Measurements from ENCODE around the gene KANSL2.
"Not testable (repeated sequence)": the region's sequence is repeated elsewhere in the genome, so short reads cannot be mapped to it uniquely, and the experiment has no call there.

The KANSL2 gene

DNA sequence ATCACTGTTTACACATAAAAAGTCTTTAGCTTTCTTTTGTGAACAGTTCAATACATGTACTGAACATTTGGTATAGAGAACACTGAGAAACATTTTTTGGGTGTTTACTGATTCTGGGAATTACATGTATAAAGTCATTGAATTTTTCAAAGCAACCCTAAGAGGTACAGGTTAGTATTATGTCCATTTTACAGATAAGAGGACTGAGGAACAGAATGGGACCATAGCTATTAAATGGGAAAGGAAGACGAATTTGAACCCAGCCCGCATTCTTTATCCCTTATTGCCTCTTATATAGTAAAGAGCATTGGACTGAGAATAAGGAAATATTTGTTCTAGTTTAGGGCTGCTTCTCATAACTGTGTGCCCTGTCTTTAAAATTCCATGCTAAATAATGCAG is 889 bp upstream of the KANSL2 start:
- H3K27me3 ChIP-seq (ENCODE audit: low read depth, low read length): no peaks in the 10 kb centered on the region
- no peaks in the 10 kb centered on the region for H3K9me3 ChIP-seq (ENCODE audit: control insufficient read depth in 1 of 2, low read length in 2 of 2)
- H3K4me1 ChIP-seq (ENCODE audit: control insufficient read depth in 1 of 2, insufficient read depth in 2 of 2, low read length in 2 of 2): peaks cover 18 to 33% of the 10 kb centered on the region in 2 donors
- H3K27ac ChIP-seq (ENCODE audit: low read length): no peak overlapping the region
- H3K36me3 ChIP-seq (ENCODE audit: control insufficient read depth in 1 of 2, insufficient read depth in 2 of 2, low read length in 2 of 2): peaks cover 4 to 9% of the 10 kb centered on the region in 2 donors
- H3K4me3 ChIP-seq (ENCODE audit: low read depth in 1 of 2, low read length in 2 of 2): peak overlapping the region; percentile 98 to 100

DNA sequence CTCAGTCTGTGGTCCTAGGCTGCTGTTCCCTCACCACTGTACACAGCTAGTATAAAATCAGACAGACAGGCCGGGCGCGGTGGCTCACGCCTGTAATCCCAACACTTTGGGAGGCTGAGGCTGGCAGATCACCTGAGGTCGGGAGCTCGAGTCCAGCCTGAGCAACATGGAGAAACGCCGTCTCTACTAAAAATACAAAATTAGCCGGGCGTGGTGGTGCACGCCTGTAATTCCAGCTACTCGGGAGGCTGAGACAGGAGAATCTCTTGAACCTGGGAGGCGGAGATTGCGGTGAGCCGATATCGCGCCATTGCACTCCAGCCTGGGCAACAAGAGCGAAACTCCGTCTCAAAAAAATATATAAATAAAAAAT is 481 bp upstream of the KANSL2 start:
- peaks cover 18 to 37% of the 10 kb centered on the region in 2 donors for H3K4me1 ChIP-seq (ENCODE audit: control insufficient read depth in 1 of 2, insufficient read depth in 2 of 2, low read length in 2 of 2)
- H3K27ac ChIP-seq (ENCODE audit: low read length); H3K9me3 ChIP-seq (ENCODE audit: control insufficient read depth in 1 of 2, low read length in 2 of 2); H3K36me3 ChIP-seq (ENCODE audit: control insufficient read depth in 1 of 2, insufficient read depth in 2 of 2, low read length in 2 of 2); H3K27me3 ChIP-seq (ENCODE audit: low read depth, low read length): not testable (repeated sequence)
- peak overlapping the region; percentile 98 to 100 for H3K4me3 ChIP-seq (ENCODE audit: low read depth in 1 of 2, low read length in 2 of 2)

DNA sequence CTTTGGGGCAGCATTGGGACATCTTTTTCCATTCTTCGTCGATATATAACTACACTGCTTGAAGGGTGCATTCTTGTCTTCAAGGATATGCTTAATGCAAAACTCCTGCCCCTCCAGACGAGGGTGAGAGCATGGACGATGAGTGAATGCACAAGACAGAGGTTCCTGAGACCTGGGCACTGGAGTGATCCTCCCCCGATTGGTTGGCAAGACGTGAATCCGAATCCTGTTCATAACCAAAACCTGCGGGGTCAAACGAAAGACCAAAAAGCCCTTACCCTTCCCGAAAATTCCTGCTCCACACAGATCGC is 684 bp downstream of the KANSL2 start:
- H3K27ac ChIP-seq (ENCODE audit: low read length): peak overlapping the region; percentile 96
- H3K4me3 ChIP-seq (ENCODE audit: low read depth in 1 of 2, low read length in 2 of 2): peak overlapping the region; percentile 98 to 100
- peaks cover 5 to 10% of the 10 kb centered on the region in 2 donors for H3K36me3 ChIP-seq (ENCODE audit: control insufficient read depth in 1 of 2, insufficient read depth in 2 of 2, low read length in 2 of 2)
- H3K9me3 ChIP-seq (ENCODE audit: control insufficient read depth in 1 of 2, low read length in 2 of 2): no peaks in the 10 kb centered on the region
- no peaks in the 10 kb centered on the region for H3K27me3 ChIP-seq (ENCODE audit: low read depth, low read length)
- H3K4me1 ChIP-seq (ENCODE audit: control insufficient read depth in 1 of 2, insufficient read depth in 2 of 2, low read length in 2 of 2): peaks cover 18 to 44% of the 10 kb centered on the region in 2 donors

DNA sequence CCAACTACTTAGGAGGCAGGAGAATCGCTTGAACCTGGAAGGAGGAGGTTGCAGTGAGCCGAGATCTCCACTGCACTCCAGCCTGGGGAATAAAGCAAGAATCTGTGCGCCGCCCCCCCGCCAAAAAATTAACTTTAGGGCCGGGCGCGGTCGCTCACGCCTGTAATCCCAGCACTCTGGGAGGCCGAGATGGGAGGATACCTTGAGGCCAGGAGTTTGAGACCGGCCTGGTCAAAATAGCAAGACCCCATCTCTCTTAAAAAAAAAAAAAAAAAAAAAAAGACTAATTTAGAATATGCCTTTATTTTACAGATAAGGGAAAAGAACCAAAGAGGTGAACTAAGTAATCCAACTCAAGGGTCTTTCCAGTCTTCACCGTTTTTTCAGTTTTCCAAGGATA is 1.2 kb downstream of the KANSL2 start:
- peaks cover 18 to 44% of the 10 kb centered on the region in 2 donors for H3K4me1 ChIP-seq (ENCODE audit: control insufficient read depth in 1 of 2, insufficient read depth in 2 of 2, low read length in 2 of 2)
- H3K27ac ChIP-seq (ENCODE audit: low read length): peak overlapping the region; percentile 96
- no peaks in the 10 kb centered on the region for H3K27me3 ChIP-seq (ENCODE audit: low read depth, low read length)
- peak overlapping the region; percentile 98 to 100 for H3K4me3 ChIP-seq (ENCODE audit: low read depth in 1 of 2, low read length in 2 of 2)
- no peaks in the 10 kb centered on the region for H3K9me3 ChIP-seq (ENCODE audit: control insufficient read depth in 1 of 2, low read length in 2 of 2)
- H3K36me3 ChIP-seq (ENCODE audit: control insufficient read depth in 1 of 2, insufficient read depth in 2 of 2, low read length in 2 of 2): peaks cover 5 to 10% of the 10 kb centered on the region in 2 donors

DNA sequence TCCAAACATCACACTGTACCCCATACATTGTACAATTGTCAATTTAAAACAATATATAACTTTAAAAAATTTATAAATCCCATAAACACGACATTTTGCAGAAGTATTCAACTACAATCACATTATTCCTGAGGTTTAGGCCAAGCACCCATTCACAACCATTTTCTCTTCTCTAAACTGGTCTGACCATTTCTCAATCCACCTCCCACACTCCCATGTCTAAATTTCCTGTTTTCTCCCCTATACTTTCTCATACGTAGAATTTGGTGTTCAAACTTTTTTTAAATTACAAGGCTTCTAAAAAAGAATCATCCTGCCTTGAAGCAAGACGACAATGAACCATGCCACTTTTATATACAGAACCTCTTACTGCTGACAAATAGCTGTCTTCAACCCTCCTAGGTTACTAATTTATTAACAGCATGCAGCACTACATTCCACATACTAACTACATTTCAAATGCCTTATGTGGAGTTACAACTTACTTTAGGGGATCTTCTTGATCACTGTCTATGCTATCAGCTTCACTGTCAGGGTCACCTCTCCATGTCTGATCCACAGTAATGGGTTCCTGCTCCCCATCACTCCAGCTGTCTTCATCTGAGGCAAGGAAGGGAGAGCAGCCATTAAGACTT is 3.4 kb downstream of the KANSL2 start:
- no peaks in the 10 kb centered on the region for H3K9me3 ChIP-seq (ENCODE audit: control insufficient read depth in 1 of 2, low read length in 2 of 2)
- no peak overlapping the region for H3K4me3 ChIP-seq (ENCODE audit: low read depth in 1 of 2, low read length in 2 of 2)
- peaks cover 5 to 13% of the 10 kb centered on the region in 2 donors for H3K36me3 ChIP-seq (ENCODE audit: control insufficient read depth in 1 of 2, insufficient read depth in 2 of 2, low read length in 2 of 2)
- H3K27me3 ChIP-seq (ENCODE audit: low read depth, low read length): no peaks in the 10 kb centered on the region
- H3K27ac ChIP-seq (ENCODE audit: low read length): no peak overlapping the region
- peaks cover 18 to 48% of the 10 kb centered on the region in 2 donors for H3K4me1 ChIP-seq (ENCODE audit: control insufficient read depth in 1 of 2, insufficient read depth in 2 of 2, low read length in 2 of 2)

DNA sequence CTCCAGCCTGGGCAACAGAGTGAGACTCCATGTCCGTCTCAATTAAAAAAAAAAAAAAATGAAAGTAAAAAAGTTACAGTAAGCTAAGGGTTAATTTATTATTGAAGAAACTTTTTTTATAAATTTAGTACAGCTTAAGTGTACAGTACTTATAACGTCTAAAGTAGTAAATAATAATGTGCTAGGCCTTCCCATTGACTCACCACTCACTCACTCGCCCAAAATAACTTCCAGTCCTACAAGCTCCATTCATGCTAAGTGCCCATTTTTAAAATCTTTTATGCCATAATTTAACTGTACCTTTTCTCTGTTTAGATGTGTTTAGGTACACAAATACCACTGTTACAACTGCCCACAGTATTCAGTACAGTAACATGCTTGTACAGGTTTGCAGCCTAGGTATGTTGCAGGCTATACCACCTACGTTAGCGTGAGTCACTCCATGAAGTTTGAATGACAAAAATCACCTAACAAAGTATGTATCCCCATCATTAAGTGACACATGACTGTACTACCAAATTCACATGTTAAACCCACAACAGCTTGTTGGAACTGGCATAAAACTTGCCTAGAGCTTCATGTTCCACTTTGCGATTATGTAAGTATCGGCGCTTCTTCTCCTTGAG is 10.7 kb downstream of the KANSL2 start:
- Histone ChIP-seq H3K27me3 (ENCODE audit: low read depth, low read length) (no peaks in the 10 kb centered on the region), H3K4me1 (ENCODE audit: control insufficient read depth in 1 of 2, insufficient read depth in 2 of 2, low read length in 2 of 2) (peaks cover 0 to 4% of the 10 kb centered on the region in 2 donors), H3K36me3 (ENCODE audit: control insufficient read depth in 1 of 2, insufficient read depth in 2 of 2, low read length in 2 of 2) (peaks cover 33 to 54% of the 10 kb centered on the region in 2 donors), H3K27ac (ENCODE audit: low read length) (no peak overlapping the region), H3K4me3 (ENCODE audit: low read depth in 1 of 2, low read length in 2 of 2) (no peak overlapping the region), H3K9me3 (ENCODE audit: control insufficient read depth in 1 of 2, low read length in 2 of 2) (no peaks in the 10 kb centered on the region)

DNA sequence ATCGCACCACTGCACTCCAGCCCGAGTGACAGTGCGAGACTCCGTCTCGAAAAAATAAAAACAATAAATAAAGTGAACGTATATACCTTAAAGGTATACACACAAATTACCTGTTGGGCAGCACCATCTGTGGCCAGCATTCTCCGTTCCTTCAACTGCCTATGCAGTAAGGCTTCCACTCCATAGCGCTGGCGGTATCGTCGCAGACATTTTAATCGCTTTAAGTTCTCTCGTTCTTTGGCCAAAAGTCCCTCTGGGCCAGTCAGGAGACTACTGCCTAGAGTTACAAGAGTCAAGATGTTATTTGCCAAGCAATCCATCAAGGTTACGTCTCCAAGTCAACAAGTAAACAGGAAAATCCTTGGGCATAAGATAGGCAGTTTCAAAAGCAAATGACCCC is 13.0 kb downstream of the KANSL2 start:
- peaks cover 37 to 64% of the 10 kb centered on the region in 2 donors for H3K36me3 ChIP-seq (ENCODE audit: control insufficient read depth in 1 of 2, insufficient read depth in 2 of 2, low read length in 2 of 2)
- H3K9me3 ChIP-seq (ENCODE audit: control insufficient read depth in 1 of 2, low read length in 2 of 2): no peaks in the 10 kb centered on the region
- H3K4me3 ChIP-seq (ENCODE audit: low read depth in 1 of 2, low read length in 2 of 2): no peak overlapping the region
- no peaks in the 10 kb centered on the region for H3K27me3 ChIP-seq (ENCODE audit: low read depth, low read length)
- no peak overlapping the region for H3K27ac ChIP-seq (ENCODE audit: low read length)
- peaks cover 0 to under 1% of the 10 kb centered on the region in 2 donors for H3K4me1 ChIP-seq (ENCODE audit: control insufficient read depth in 1 of 2, insufficient read depth in 2 of 2, low read length in 2 of 2)

DNA sequence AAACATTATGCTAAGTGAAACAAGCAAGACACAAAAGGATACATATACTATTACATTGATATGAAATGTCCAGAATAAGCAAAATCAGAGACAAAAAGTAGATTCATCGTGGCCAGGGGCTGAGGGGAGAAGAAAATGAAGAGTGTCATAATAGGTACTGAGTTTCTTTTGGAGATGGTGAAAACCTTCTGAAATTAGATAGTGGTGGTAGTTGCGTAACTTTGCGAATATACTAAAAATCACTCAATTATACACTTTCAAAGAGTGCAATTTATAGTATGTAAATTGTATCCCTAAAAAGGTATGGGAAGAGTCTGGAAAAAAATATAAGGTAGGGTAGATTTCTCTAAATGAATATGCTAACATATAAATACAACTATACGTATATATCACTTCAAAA is 22.2 kb downstream of the KANSL2 start:
- Histone ChIP-seq H3K27ac (ENCODE audit: low read length) (no peak overlapping the region), H3K27me3 (ENCODE audit: low read depth, low read length) (no peaks in the 10 kb centered on the region), H3K4me1 (ENCODE audit: control insufficient read depth in 1 of 2, insufficient read depth in 2 of 2, low read length in 2 of 2) (no peaks in the 10 kb centered on the region), H3K9me3 (ENCODE audit: control insufficient read depth in 1 of 2, low read length in 2 of 2) (no peaks in the 10 kb centered on the region), H3K4me3 (ENCODE audit: low read depth in 1 of 2, low read length in 2 of 2) (no peak overlapping the region), H3K36me3 (ENCODE audit: control insufficient read depth in 1 of 2, insufficient read depth in 2 of 2, low read length in 2 of 2) (peaks cover 37 to 54% of the 10 kb centered on the region in 2 donors)

DNA sequence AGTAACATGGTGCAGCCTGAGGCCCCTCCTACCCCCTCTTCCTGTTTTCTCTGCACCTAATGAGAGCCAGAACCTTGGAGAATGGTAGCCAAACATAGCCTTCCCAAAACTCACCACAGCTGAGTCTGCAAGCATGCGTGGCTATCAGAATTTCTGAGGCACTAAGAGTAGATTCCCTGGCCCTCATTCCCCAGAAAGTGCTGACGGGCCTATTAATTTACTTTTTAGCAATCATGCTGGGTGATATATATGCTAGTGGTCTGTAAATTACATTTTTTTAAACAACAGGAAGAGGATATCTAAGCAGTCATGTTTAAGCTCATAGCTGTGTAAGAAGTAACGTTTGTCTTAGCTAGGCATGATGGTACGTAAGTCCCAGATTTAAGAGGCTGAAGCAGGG is 30.4 kb downstream of the KANSL2 start:
- peaks cover 48 to 56% of the 10 kb centered on the region in 2 donors for H3K36me3 ChIP-seq (ENCODE audit: control insufficient read depth in 1 of 2, insufficient read depth in 2 of 2, low read length in 2 of 2)
- H3K27me3 ChIP-seq (ENCODE audit: low read depth, low read length): no peaks in the 10 kb centered on the region
- no peak overlapping the region for H3K27ac ChIP-seq (ENCODE audit: low read length)
- H3K4me1 ChIP-seq (ENCODE audit: control insufficient read depth in 1 of 2, insufficient read depth in 2 of 2, low read length in 2 of 2): no peaks in the 10 kb centered on the region
- no peak overlapping the region for H3K4me3 ChIP-seq (ENCODE audit: low read depth in 1 of 2, low read length in 2 of 2)
- H3K9me3 ChIP-seq (ENCODE audit: control insufficient read depth in 1 of 2, low read length in 2 of 2): no peaks in the 10 kb centered on the region

DNA sequence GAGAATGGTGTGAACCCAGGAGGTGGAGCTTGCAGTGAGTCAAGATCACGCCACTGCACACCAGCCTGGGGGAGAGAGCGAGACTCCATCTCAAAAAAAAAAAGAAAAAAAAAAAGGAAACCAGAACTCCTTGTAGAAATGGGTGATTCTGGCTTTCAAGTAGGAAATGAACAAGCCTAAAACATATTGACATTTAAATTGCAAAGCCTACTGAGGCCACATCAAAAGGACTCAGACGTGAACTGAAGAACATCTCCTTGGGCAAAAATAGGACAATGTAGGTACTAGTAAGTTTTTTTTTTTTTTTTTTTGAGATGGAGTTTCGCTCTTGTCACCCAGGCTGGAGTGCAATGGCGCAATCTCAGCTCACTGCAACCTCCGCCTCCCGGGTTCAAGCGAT is 36.7 kb downstream of the KANSL2 start:
- H3K27me3 ChIP-seq (ENCODE audit: low read depth, low read length); H3K27ac ChIP-seq (ENCODE audit: low read length); H3K9me3 ChIP-seq (ENCODE audit: control insufficient read depth in 1 of 2, low read length in 2 of 2); H3K4me1 ChIP-seq (ENCODE audit: control insufficient read depth in 1 of 2, insufficient read depth in 2 of 2, low read length in 2 of 2); H3K4me3 ChIP-seq (ENCODE audit: low read depth in 1 of 2, low read length in 2 of 2): not testable (repeated sequence)
- H3K36me3 ChIP-seq (ENCODE audit: control insufficient read depth in 1 of 2, insufficient read depth in 2 of 2, low read length in 2 of 2): peaks cover 5 to 14% of the 10 kb centered on the region in 2 donors

DNA sequence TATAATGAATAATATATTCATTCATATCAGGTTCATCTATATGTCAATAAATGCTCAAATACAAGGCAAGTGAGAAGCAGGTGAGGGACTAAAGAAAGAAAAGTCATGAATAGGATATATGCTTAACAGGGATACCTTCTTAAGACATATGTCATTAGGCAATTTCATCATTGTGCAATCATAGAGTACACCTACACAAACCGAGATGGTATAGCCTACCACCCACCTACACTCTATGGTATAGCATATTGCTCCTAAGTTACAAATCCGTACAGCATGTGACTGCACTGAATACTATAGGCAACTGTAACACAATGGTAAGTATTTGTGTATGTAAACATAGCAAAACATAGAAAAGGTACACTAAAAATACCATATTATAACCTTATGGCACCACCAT is 39.0 kb downstream of the KANSL2 start:
- peaks cover 3 to 4% of the 10 kb centered on the region in 2 donors for H3K36me3 ChIP-seq (ENCODE audit: control insufficient read depth in 1 of 2, insufficient read depth in 2 of 2, low read length in 2 of 2)
- H3K9me3 ChIP-seq (ENCODE audit: control insufficient read depth in 1 of 2, low read length in 2 of 2): no peaks in the 10 kb centered on the region
- H3K4me3 ChIP-seq (ENCODE audit: low read depth in 1 of 2, low read length in 2 of 2): no peak overlapping the region
- H3K4me1 ChIP-seq (ENCODE audit: control insufficient read depth in 1 of 2, insufficient read depth in 2 of 2, low read length in 2 of 2): no peaks in the 10 kb centered on the region
- H3K27ac ChIP-seq (ENCODE audit: low read length): no peak overlapping the region
- H3K27me3 ChIP-seq (ENCODE audit: low read depth, low read length): no peaks in the 10 kb centered on the region
